Measurements from ENCODE around the gene FLT1.

DNA sequence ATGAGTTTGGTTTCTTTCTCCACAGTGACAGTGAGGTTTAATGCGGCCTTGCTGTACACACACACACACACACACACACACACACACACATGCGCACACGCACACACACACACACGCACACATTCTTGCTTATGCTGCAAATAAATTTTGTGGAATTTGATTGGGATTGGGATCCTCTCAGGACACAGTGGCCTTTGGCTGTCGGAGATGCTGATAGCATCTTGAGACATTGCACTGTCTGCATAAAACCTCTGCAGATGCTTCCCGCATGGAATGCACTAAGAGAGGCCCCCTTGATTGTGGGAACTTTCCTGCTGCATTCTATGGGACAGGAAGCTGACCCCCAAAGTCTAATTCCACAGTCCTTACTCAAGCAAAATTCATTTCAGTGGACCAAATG, 145.6 kb downstream of the FLT1 start:
- TF ChIP-seq, protein P1, sequence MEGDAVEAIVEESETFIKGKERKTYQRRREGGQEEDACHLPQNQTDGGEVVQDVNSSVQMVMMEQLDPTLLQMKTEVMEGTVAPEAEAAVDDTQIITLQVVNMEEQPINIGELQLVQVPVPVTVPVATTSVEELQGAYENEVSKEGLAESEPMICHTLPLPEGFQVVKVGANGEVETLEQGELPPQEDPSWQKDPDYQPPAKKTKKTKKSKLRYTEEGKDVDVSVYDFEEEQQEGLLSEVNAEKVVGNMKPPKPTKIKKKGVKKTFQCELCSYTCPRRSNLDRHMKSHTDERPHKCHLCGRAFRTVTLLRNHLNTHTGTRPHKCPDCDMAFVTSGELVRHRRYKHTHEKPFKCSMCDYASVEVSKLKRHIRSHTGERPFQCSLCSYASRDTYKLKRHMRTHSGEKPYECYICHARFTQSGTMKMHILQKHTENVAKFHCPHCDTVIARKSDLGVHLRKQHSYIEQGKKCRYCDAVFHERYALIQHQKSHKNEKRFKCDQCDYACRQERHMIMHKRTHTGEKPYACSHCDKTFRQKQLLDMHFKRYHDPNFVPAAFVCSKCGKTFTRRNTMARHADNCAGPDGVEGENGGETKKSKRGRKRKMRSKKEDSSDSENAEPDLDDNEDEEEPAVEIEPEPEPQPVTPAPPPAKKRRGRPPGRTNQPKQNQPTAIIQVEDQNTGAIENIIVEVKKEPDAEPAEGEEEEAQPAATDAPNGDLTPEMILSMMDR (IDR thresholded peaks at IDR 0.05), result no peak
- TF ChIP-seq POLR2A (IDR thresholded peaks at IDR 0.05), result no peak

Data from heart left ventricle (tissue), 13 donors.